ENCODE results near the gene ADAMTS7.
"Not testable (repeated sequence)": the region's sequence is repeated elsewhere in the genome, so short reads cannot be mapped to it uniquely, and the experiment has no call there.

- TF ChIP-seq POLR2AphosphoS5 (IDR thresholded peaks at IDR 0.05; ENCODE audit: low read depth, low read length); POLR2A (IDR thresholded peaks at IDR 0.05; ENCODE audit: low read depth, low read length); POU2F2 (IDR thresholded peaks at IDR 0.05; ENCODE audit: low read depth, low read length); PAX5 (IDR thresholded peaks at IDR 0.05; ENCODE audit: insufficient read depth, low read length, severe bottlenecking); SPI1 (IDR thresholded peaks at IDR 0.05; ENCODE audit: low read depth, low read length); TAF1 (IDR thresholded peaks at IDR 0.05; ENCODE audit: low read depth, low read length): not testable (repeated sequence)
Measured at GRCh38 chr15:78747877-78748276, 63.4 kb downstream of the ADAMTS7 start.
